ENCODE measurements around the gene GZMB. TPM values are rescaled to one million over a fixed set of nuclear protein-coding genes. Genes with fewer than 3 reads are reported as not detected.

The GZMB gene
- total and polyA plus RNA-seq, 7 experiments from 2014 or later: 1.00 to 692 (median 3.0) TPM

DNA sequence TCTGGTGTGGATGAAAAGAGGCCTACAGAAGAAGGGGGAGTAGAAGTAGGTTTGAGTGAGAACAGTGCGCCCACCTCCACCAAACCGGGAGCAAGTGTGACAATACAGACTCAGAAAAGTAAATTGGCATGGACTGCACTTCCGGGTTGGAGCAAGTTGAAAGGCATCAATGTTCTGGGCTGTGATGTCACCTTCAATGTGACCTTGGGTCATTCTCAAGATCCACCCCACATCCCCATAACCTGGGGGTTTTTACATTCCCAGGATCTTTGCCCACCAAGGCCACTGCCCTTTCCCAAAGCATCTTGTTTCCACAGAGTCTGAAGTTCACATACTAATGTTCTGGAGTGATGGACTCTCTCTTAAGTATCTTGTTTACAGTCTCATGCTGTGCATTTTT, 5.3 kb upstream of the GZMB start:
- Histone ChIP-seq H3K4me1 (ENCODE audit: control insufficient read depth in 2 of 2, insufficient read depth in 2 of 2, low read length in 2 of 2) (peaks cover 0 to 5% of the 10 kb centered on the region in 2 donors), H3K27me3 (ENCODE audit: control insufficient read depth in 2 of 2, insufficient read depth in 2 of 2, low read length in 2 of 2) (no peaks in the 10 kb centered on the region), H3K27ac (ENCODE audit: low read depth, low read length) (no peak overlapping the region), H3K4me3 (ENCODE audit: low read length) (no peak overlapping the region), H3K9me3 (ENCODE audit: control insufficient read depth in 2 of 3, low read length in 3 of 3) (no peaks in the 10 kb centered on the region), H3K36me3 (ENCODE audit: control insufficient read depth in 2 of 3, insufficient read depth in 3 of 3, low read length in 3 of 3) (no peaks in the 10 kb centered on the region)
- Mint-ChIP-seq H3K36me3 (peaks cover 0 to 16% (median 0%) of the 10 kb centered on the region in 5 donors), H3K4me1 (peaks cover 0 to 37% (median 8%) of the 10 kb centered on the region in 7 donors), H3K27ac (no peak overlapping the region), H3K27me3 (no peaks in the 10 kb centered on the region), H3K4me3 (no peak overlapping the region), H3K9me3 (peaks cover 0 to 4% (median 0%) of the 10 kb centered on the region in 11 donors)
- DNase-seq: no peak
- ChIA-PET POLR2A (no interaction called here), CTCF (no interaction called here)
- ATAC-seq: no peak
- intact Hi-C loops (cut with micrococcal nuclease): no loop called here

DNA sequence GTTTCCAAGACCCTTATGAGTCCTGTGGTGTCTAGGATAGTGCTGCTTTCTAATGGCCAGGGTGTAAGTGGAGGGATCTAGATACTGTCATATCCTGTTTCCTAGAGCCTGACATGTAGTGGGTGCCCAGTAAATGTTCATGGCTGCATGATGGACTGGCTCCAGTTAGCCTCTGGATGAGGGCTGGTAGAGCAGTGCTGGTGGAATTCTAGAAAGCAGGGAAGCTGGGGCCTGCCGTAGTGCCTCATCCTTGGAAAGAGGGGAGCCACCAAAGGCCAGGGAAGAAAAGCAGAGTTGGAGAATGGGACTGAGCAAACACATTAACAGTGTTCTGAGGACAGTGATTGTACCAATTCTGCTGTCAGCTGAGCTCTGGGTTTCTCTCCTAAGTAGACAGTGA, 637 bp downstream of the GZMB start:
- Histone ChIP-seq H3K27me3 (ENCODE audit: control insufficient read depth in 2 of 2, insufficient read depth in 2 of 2, low read length in 2 of 2) (no peaks in the 10 kb centered on the region), H3K27ac (ENCODE audit: low read depth, low read length) (no peak overlapping the region), H3K9me3 (ENCODE audit: control insufficient read depth in 2 of 3, low read length in 3 of 3) (no peaks in the 10 kb centered on the region), H3K4me1 (ENCODE audit: control insufficient read depth in 2 of 2, insufficient read depth in 2 of 2, low read length in 2 of 2) (peaks cover 0 to 11% of the 10 kb centered on the region in 2 donors), H3K36me3 (ENCODE audit: control insufficient read depth in 2 of 3, insufficient read depth in 3 of 3, low read length in 3 of 3) (no peaks in the 10 kb centered on the region), H3K4me3 (ENCODE audit: low read length) (no peak overlapping the region)
- H3K27me3 Mint-ChIP-seq: peaks cover 0 to 5% (median 0%) of the 10 kb centered on the region in 5 donors
- H3K36me3 Mint-ChIP-seq: peaks cover 0 to 46% (median 0%) of the 10 kb centered on the region in 5 donors
- ATAC-seq (no peak), DNase-seq (no peak)
- POLR2A ChIA-PET: no interaction called here
- H3K27ac Mint-ChIP-seq: peak overlapping the region in 2 of 9 donors; percentile 7 to 95
- peaks cover 0 to 62% (median 0%) of the 10 kb centered on the region in 7 donors for H3K4me1 Mint-ChIP-seq
- peaks cover 0 to 2% (median 0%) of the 10 kb centered on the region in 11 donors for H3K9me3 Mint-ChIP-seq
- CTCF ChIA-PET: interaction anchor here (1.0 kb wide), 1 partner anchor 28 kb away, joined by 4 read pairs; no protein-coding TSS in a partner anchor
- peak overlapping the region in 2 of 10 donors; percentile 85 to 96 for H3K4me3 Mint-ChIP-seq
- intact Hi-C loops (cut with micrococcal nuclease): no loop called here

DNA sequence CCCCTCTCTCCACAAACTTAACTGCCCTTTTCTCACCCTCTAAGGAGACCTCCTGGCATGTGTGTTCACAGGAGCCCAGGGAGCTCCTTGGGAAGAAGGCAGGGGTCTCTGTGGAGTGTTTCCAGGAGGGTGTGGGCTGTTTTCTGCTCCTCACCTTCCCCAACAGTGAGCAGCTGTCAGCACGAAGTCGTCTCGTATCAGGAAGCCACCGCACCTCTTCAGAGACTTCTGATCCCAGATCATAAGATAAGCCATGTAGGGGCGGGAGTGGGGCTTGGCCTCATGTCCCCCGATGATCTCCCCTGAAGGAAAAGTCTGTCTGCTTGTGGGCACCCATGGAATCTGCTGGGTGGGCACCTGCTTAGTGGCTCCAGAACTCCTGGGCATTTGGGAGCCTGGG, 1.2 kb downstream of the GZMB start:
- intact Hi-C loops (cut with micrococcal nuclease): no loop called here
- H3K4me3 Mint-ChIP-seq: peak overlapping the region in 2 of 10 donors; percentile 85 to 96
- no peak overlapping the region for H3K27ac ChIP-seq (ENCODE audit: low read depth, low read length)
- ChIA-PET CTCF (interaction anchor here (1.0 kb wide), 1 partner anchor 27 kb away, joined by 4 read pairs; no protein-coding TSS in a partner anchor), POLR2A (no interaction called here)
- peaks cover 0 to 2% (median 0%) of the 10 kb centered on the region in 11 donors for H3K9me3 Mint-ChIP-seq
- DNase-seq (no peak), ATAC-seq (no peak)
- peaks cover 0 to 68% (median 0%) of the 10 kb centered on the region in 7 donors for H3K4me1 Mint-ChIP-seq
- peak overlapping the region in 1 of 9 donors; percentile 95 for H3K27ac Mint-ChIP-seq
- H3K4me3 ChIP-seq (ENCODE audit: low read length): no peak overlapping the region
- peaks cover 0 to 5% (median 0%) of the 10 kb centered on the region in 5 donors for H3K27me3 Mint-ChIP-seq
- no peaks in the 10 kb centered on the region for H3K36me3 ChIP-seq (ENCODE audit: control insufficient read depth in 2 of 3, insufficient read depth in 3 of 3, low read length in 3 of 3)
- peaks cover 0 to 11% of the 10 kb centered on the region in 2 donors for H3K4me1 ChIP-seq (ENCODE audit: control insufficient read depth in 2 of 2, insufficient read depth in 2 of 2, low read length in 2 of 2)
- H3K27me3 ChIP-seq (ENCODE audit: control insufficient read depth in 2 of 2, insufficient read depth in 2 of 2, low read length in 2 of 2): no peaks in the 10 kb centered on the region
- H3K36me3 Mint-ChIP-seq: peaks cover 0 to 44% (median 0%) of the 10 kb centered on the region in 5 donors
- no peaks in the 10 kb centered on the region for H3K9me3 ChIP-seq (ENCODE audit: control insufficient read depth in 2 of 3, low read length in 3 of 3)

GRCh38 chr14:24632336-24632735, 1.7 kb downstream of the GZMB start:
- Mint-ChIP-seq H3K36me3 (peaks cover 0 to 48% (median 0%) of the 10 kb centered on the region in 5 donors), H3K4me3 (peak overlapping the region in 2 of 10 donors; percentile 85 to 96), H3K9me3 (peaks cover 0 to 3% (median 0%) of the 10 kb centered on the region in 11 donors), H3K4me1 (peaks cover 0 to 72% (median 0%) of the 10 kb centered on the region in 7 donors), H3K27ac (peak overlapping the region in 1 of 9 donors; percentile 95), H3K27me3 (peaks cover 0 to 5% (median 0%) of the 10 kb centered on the region in 5 donors)
- CTCF ChIA-PET: interaction anchor here (1.0 kb wide), 1 partner anchor 27 kb away, joined by 4 read pairs; no protein-coding TSS in a partner anchor
- DNase-seq: no peak
- intact Hi-C loops (cut with micrococcal nuclease): no loop called here
- Histone ChIP-seq H3K36me3 (ENCODE audit: control insufficient read depth in 2 of 3, insufficient read depth in 3 of 3, low read length in 3 of 3) (no peaks in the 10 kb centered on the region), H3K27ac (ENCODE audit: low read depth, low read length) (no peak overlapping the region), H3K9me3 (ENCODE audit: control insufficient read depth in 2 of 3, low read length in 3 of 3) (no peaks in the 10 kb centered on the region), H3K4me1 (ENCODE audit: control insufficient read depth in 2 of 2, insufficient read depth in 2 of 2, low read length in 2 of 2) (peaks cover 0 to 11% of the 10 kb centered on the region in 2 donors), H3K4me3 (ENCODE audit: low read length) (no peak overlapping the region), H3K27me3 (ENCODE audit: control insufficient read depth in 2 of 2, insufficient read depth in 2 of 2, low read length in 2 of 2) (no peaks in the 10 kb centered on the region)
- no peak for ATAC-seq
- POLR2A ChIA-PET: no interaction called here

DNA sequence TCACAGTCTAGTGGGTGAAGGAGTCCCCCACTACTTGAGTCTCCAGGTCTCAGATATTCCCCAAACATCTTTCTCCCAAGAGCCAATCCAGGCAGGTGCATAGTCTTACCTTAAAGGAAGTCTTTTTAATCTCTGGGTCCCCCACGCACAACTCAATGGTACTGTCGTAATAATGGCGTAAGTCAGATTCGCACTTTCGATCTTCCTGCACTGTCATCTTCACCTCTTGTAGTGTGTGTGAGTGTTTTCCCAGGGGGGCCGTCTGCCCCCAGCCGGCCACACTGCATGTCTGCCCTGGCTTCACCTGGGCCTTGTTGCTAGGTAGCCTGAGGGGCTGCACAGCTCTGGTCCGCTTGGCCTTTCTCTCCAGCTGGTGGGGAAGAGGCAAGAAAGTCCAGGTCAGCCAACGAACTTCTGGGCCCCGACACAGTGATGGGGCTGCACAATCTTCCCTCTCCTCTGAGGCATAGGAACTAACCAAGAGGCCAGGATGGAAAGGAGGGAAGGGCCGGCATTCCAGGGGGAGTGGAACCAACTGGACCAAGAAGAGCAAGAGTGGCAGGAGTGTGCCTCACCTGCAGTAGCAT, 2.1 kb downstream of the GZMB start:
- Histone ChIP-seq H3K27ac (ENCODE audit: low read depth, low read length) (no peak overlapping the region), H3K27me3 (ENCODE audit: control insufficient read depth in 2 of 2, insufficient read depth in 2 of 2, low read length in 2 of 2) (no peaks in the 10 kb centered on the region), H3K36me3 (ENCODE audit: control insufficient read depth in 2 of 3, insufficient read depth in 3 of 3, low read length in 3 of 3) (no peaks in the 10 kb centered on the region), H3K9me3 (ENCODE audit: control insufficient read depth in 2 of 3, low read length in 3 of 3) (no peaks in the 10 kb centered on the region), H3K4me1 (ENCODE audit: control insufficient read depth in 2 of 2, insufficient read depth in 2 of 2, low read length in 2 of 2) (peaks cover 0 to 11% of the 10 kb centered on the region in 2 donors), H3K4me3 (ENCODE audit: low read length) (no peak overlapping the region)
- Mint-ChIP-seq H3K4me3 (peak overlapping the region in 3 of 10 donors; percentile 4 to 96 (median 85)), H3K4me1 (peaks cover 0 to 70% (median 0%) of the 10 kb centered on the region in 7 donors), H3K36me3 (peaks cover 0 to 49% (median 0%) of the 10 kb centered on the region in 5 donors), H3K9me3 (peaks cover 0 to 4% (median 0%) of the 10 kb centered on the region in 11 donors), H3K27ac (peak overlapping the region in 1 of 9 donors; percentile 95), H3K27me3 (peaks cover 0 to 5% (median 0%) of the 10 kb centered on the region in 5 donors)
- intact Hi-C loops (cut with micrococcal nuclease): no loop called here
- CTCF ChIA-PET: no interaction called here
- ATAC-seq: peak; percentile 37
- DNase-seq: no peak
- POLR2A ChIA-PET: no interaction called here

- H3K4me1 ChIP-seq (ENCODE audit: control insufficient read depth in 2 of 2, insufficient read depth in 2 of 2, low read length in 2 of 2): peaks cover 0 to 11% of the 10 kb centered on the region in 2 donors
- peaks cover 0 to 67% (median 0%) of the 10 kb centered on the region in 7 donors for H3K4me1 Mint-ChIP-seq
- no peak overlapping the region for H3K27ac ChIP-seq (ENCODE audit: low read depth, low read length)
- intact Hi-C loops (cut with micrococcal nuclease): no loop called here
- peak overlapping the region in 2 of 10 donors; percentile 27 to 96 for H3K4me3 Mint-ChIP-seq
- H3K27me3 ChIP-seq (ENCODE audit: control insufficient read depth in 2 of 2, insufficient read depth in 2 of 2, low read length in 2 of 2): no peaks in the 10 kb centered on the region
- peaks cover 0 to 47% (median 0%) of the 10 kb centered on the region in 5 donors for H3K36me3 Mint-ChIP-seq
- H3K27me3 Mint-ChIP-seq: peaks cover 0 to 5% (median 0%) of the 10 kb centered on the region in 5 donors
- H3K9me3 ChIP-seq (ENCODE audit: control insufficient read depth in 2 of 3, low read length in 3 of 3): no peaks in the 10 kb centered on the region
- H3K9me3 Mint-ChIP-seq: peaks cover 0 to 2% (median 0%) of the 10 kb centered on the region in 11 donors
- H3K4me3 ChIP-seq (ENCODE audit: low read length): no peak overlapping the region
- POLR2A ChIA-PET: no interaction called here
- no peak for DNase-seq
- no peaks in the 10 kb centered on the region for H3K36me3 ChIP-seq (ENCODE audit: control insufficient read depth in 2 of 3, insufficient read depth in 3 of 3, low read length in 3 of 3)
- no peak for ATAC-seq
- H3K27ac Mint-ChIP-seq: peak overlapping the region in 1 of 9 donors; percentile 95
- CTCF ChIA-PET: no interaction called here
These were observed 3.0 kb downstream of the GZMB start for GRCh38 chr14:24630872-24631477.

Data from naive thymus-derived CD4-positive, alpha-beta T cell (primary cell).